ENCODE data around the gene NRIP1.

The NRIP1 gene

DNA sequence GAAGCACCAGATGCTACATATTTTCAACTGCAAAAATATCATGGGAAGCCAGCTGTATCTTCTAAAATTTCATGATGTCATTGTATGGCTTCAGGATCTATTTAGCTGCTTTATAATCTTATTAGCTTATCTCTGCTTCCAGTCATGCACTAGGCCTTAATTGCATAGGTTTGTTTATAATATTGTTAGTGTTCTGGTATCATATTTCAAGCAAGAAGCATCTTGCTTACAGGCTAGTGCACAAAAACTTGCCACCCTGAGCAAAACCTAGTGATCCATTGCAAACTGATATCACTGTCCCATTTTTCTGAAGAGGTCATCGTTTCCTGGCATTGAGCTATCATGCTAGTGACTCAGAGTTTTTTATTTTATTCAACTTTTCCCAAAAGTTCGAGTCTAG lies 15.7 kb upstream of the NRIP1 start:
- no peak overlapping the region for H3K27ac Mint-ChIP-seq
- H3K27me3 Mint-ChIP-seq: peaks cover 1% of the 10 kb centered on the region
- no peaks in the 10 kb centered on the region for H3K36me3 Mint-ChIP-seq
- no peaks in the 10 kb centered on the region for H3K9me3 Mint-ChIP-seq
- no peaks in the 10 kb centered on the region for H3K4me1 Mint-ChIP-seq
- H3K4me3 Mint-ChIP-seq: no peak overlapping the region

DNA sequence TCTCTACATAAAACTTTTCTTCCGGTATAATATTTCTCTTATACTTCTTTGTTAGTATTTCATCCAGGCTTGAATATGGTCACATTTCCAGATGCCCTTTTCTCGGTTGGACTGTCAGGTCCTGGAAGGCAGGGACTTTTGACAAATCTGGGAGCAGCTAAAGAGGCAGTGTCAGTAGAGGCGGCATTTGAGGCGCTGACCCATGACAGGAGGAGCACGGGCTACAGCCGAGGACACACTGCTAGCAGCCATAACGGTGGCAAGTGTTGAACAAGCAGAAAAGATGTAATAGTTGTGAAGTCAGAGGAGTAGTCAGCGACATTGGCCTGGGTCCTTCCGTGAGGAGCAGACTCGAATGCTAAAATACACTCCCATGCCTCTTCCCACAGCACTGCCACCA lies 14.5 kb upstream of the NRIP1 start:
- H3K27ac Mint-ChIP-seq: no peak overlapping the region
- H3K4me3 Mint-ChIP-seq: no peak overlapping the region
- H3K9me3 Mint-ChIP-seq: no peaks in the 10 kb centered on the region
- no peaks in the 10 kb centered on the region for H3K27me3 Mint-ChIP-seq
- H3K4me1 Mint-ChIP-seq: no peaks in the 10 kb centered on the region
- no peaks in the 10 kb centered on the region for H3K36me3 Mint-ChIP-seq

DNA sequence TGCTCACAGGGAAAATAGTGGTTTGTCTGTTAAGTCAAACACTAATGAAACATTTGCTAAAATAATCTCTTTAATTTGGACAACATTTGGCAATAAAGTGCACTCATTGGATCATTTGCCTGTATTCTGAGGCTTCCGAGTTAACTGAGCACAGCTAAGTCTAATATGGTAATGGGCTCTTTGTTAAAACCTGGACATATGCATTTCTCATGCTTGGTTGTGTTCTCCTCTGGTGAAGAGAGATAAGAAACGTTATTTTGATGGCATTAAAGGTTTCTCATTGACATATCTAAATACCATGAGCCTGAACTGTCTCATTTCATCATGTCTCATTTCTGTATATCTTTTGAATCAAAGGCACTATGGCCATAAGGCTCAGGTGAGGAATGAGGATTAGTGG lies 13.4 kb upstream of the NRIP1 start:
- no peaks in the 10 kb centered on the region for H3K9me3 Mint-ChIP-seq
- H3K27ac Mint-ChIP-seq: no peak overlapping the region
- no peaks in the 10 kb centered on the region for H3K36me3 Mint-ChIP-seq
- H3K4me3 Mint-ChIP-seq: no peak overlapping the region
- no peaks in the 10 kb centered on the region for H3K4me1 Mint-ChIP-seq
- no peaks in the 10 kb centered on the region for H3K27me3 Mint-ChIP-seq

DNA sequence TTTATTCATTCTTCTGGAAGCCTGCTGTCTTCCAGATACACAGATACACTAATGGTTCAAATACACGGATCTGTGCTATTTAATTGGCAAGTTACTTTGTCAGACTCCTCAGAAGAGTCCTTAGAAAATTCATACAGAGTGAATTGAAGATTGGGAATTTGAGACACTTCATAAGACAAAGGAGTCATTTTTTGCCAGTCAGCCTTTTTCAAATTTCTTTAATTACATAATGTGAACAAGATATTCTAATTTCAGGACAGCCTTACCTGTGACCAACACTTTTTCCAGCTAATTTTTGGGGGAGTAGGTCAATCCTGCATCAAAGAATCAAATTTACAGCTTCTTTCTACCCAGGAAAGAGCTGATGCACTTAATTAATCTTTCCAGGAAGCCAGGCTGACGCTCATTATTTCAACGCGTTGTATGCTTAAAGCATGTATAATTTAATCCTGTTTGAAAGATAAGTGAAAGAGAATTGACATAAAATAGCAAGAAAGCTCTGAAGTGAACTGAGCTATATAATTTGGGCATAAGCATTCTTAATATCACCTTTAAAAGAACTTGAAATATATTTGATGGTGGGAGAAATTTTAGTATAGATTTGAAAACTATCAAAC lies 12.8 kb upstream of the NRIP1 start:
- no peaks in the 10 kb centered on the region for H3K4me1 Mint-ChIP-seq
- H3K27ac Mint-ChIP-seq: no peak overlapping the region
- no peak overlapping the region for H3K4me3 Mint-ChIP-seq
- no peaks in the 10 kb centered on the region for H3K27me3 Mint-ChIP-seq
- H3K36me3 Mint-ChIP-seq: no peaks in the 10 kb centered on the region
- H3K9me3 Mint-ChIP-seq: no peaks in the 10 kb centered on the region

DNA sequence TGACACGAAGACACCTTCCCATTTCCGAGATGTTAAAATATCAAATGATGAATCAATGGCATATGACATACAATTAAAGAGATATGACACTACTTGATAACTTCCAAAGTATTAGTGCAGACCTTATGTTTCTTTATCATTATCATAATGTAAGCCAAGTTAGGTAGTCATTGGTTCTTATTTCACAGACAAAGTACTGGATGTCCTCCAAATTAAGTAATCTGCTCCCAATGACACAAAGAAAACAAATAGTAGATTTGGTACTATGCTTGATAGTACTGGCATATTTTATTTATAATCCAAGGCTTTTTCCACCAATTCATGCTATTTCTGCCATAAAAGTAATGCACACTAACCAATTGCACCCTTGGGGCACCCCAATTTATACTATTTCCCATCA lies 11.9 kb upstream of the NRIP1 start:
- Mint-ChIP-seq H3K36me3 (no peaks in the 10 kb centered on the region), H3K4me1 (no peaks in the 10 kb centered on the region), H3K27me3 (no peaks in the 10 kb centered on the region), H3K27ac (no peak overlapping the region), H3K4me3 (no peak overlapping the region), H3K9me3 (no peaks in the 10 kb centered on the region)

DNA sequence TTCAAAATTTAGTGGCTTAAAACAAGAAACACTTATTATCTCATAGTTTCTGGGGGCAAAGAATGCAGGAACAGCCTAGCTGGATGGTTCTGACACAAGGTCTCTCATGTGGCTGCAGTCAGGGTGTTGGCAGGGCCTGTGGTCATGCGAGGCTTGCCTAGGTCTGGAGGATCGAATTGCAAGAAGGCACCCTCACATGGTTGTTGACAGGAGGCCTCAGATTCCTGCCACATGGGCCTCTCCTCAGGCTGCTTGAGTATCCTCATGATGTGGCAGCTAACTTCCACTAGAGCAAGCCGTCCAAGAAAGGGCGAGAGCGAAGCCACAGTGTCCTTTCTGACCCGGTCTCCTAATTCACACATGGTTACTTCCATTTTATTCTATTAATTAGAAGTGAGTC lies 6.2 kb upstream of the NRIP1 start:
- Mint-ChIP-seq H3K27me3 (no peaks in the 10 kb centered on the region), H3K27ac (no peak overlapping the region), H3K9me3 (no peaks in the 10 kb centered on the region), H3K4me1 (peaks cover 4% of the 10 kb centered on the region), H3K36me3 (no peaks in the 10 kb centered on the region), H3K4me3 (no peak overlapping the region)

DNA sequence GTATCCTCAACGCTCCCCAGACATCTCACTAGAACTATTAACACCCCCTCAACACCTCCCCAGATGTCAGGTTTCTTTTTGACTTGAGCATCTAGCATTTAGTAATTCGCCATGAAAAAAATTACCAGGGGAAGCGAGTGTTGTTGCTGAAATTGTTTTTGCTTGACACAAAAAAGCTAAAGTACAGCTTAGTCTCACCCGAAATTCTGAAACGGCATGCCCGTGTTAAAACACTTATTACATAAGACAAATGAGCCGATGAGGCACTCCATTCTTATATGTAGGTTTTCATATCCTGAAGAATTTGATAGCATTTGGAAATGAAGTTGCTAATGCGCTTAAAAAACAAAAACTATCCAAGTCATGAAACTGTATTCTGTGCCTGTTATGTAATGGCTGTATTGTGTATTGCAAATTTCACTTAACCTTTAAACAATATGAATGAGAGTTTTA lies 1.3 kb upstream of the NRIP1 start:
- Mint-ChIP-seq H3K36me3 (peaks cover 4% of the 10 kb centered on the region), H3K27ac (peak overlapping the region; percentile 98), H3K27me3 (no peaks in the 10 kb centered on the region), H3K4me3 (peak overlapping the region; percentile 96), H3K9me3 (no peaks in the 10 kb centered on the region), H3K4me1 (peaks cover 28% of the 10 kb centered on the region)

DNA sequence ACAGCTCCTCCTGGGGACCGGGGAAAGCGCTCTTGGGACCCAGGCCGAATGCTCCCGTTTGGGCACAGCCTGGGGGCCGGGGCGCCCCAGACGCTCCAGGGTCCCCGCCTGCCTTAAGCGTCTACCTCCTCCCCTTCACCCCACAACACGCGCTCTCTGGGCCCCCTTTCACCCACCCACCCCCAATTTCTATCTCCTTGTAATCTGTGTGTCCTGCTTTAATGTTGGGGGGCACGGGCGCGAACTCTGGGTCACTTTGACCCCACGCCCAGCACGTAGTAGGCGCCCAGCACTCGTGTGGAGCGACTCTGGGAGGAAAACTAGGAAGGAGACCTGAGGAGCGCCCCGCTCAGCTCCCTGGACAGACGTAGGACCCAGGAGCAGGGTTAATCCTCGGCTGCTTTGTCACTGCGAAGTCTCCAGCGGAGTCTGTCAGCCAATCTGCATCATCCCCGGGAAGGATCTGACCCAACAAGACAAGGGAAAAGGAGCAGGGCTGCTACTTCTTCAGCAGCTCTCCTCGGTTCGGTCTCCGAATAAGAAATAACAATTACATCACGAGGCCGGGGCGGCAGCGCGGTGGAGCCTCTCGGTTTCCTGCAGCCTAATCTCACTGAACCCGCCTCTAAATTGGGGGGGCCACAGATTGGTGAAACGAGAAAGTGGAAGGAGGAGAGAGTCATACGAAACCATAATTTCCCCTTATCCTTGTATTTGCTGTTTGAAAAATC lies 757 bp upstream of the NRIP1 start:
- no peaks in the 10 kb centered on the region for H3K27me3 Mint-ChIP-seq
- H3K36me3 Mint-ChIP-seq: peaks cover 4% of the 10 kb centered on the region
- H3K27ac Mint-ChIP-seq: peak overlapping the region; percentile 98
- no peaks in the 10 kb centered on the region for H3K9me3 Mint-ChIP-seq
- H3K4me3 Mint-ChIP-seq: peak overlapping the region; percentile 96
- H3K4me1 Mint-ChIP-seq: peaks cover 34% of the 10 kb centered on the region

DNA sequence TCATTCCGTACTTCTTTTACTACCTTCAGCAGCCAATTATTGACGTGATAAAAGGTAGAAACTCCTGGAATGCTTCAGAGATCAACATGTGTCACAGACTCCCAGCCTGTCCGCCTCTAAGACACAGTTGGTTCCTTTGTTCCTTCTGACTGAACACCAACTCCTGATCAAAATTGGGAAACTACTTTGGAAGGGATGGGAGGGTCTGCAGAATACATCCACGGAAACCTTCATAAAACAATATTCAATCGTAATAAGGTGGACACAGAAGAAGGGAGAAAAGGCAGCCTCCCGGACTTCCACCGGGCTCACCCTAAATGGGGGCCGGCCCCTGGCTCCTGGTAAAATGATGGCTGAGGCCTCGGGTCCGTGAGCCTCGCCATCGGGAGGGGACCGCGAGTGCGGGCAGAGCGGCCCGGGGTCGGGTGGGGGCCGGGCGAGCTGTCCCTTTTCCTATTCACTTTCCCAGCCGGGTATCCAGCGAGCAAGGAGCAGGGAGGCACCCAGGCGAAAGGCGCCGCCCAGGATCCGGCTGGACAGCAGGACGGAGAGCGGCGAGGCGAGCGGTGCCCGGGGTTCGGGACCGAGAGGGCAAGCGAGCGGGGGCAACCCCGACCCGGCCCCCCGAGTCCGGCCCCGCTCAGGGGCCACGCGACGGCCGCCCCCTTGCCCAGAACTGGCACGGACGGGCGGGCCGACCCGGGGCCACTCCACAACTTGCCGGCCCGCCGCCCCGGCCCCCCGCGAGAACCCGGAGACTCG lies 805 bp downstream of the NRIP1 start:
- Mint-ChIP-seq H3K36me3 (peaks cover 4% of the 10 kb centered on the region), H3K9me3 (no peaks in the 10 kb centered on the region), H3K27ac (peak overlapping the region; percentile 100), H3K4me3 (peak overlapping the region; percentile 98), H3K27me3 (no peaks in the 10 kb centered on the region), H3K4me1 (peaks cover 50% of the 10 kb centered on the region)

DNA sequence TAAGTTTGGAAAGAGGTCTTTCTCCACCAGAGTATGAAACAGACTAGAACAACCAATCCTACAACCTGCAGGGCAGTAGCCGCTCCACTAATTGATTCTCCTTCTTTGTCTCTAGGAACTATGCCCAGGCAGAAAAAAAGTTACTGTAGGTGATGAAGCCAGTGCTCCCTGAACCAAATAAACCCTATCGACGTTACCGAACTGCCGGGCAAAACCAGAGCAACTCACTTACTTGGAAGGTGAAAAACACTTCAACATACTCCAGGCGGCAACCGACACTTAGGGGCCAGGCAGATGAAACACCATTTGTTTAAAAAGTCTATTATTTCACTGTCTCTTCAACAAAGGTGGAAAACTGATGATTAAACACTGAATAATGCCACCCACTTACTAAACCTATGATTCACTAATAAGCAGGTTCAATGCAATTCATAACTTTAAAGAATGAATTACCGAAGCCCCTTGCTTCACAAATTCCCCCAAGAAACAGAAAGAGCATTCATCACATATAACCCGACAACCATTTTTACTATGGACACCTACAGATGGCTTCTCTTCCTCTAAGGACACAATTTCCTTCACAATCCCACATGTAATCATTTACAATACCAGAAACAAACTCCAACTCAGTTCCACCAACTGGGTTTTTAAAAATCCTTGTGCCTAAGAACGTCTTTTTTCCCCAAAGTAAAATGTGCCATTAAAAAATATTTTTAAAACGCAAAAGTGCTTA lies 1.6 kb downstream of the NRIP1 start:
- Mint-ChIP-seq H3K27me3 (no peaks in the 10 kb centered on the region), H3K27ac (peak overlapping the region; percentile 100), H3K4me3 (peak overlapping the region; percentile 98), H3K36me3 (peaks cover 4% of the 10 kb centered on the region), H3K4me1 (peaks cover 57% of the 10 kb centered on the region), H3K9me3 (no peaks in the 10 kb centered on the region)

DNA sequence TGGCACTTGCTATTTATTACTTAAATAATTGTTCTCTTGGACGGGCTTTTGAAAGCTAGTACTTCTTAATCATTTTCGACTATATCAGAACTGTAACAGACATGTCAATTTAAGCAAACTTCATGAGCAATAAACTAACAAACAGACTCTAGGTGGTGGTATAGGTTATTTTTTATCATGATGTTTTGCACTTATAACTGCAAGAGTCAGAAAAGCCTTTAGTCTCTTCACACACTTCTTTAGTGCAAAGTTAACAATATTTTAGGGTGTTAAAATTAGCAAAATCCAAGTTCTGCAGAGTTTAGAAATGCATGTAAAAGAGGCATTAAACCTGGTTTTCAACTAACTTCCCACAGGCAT lies 2.2 kb downstream of the NRIP1 start:
- Mint-ChIP-seq H3K4me3 (peak overlapping the region; percentile 98), H3K27me3 (no peaks in the 10 kb centered on the region), H3K27ac (peak overlapping the region; percentile 100), H3K36me3 (peaks cover 4% of the 10 kb centered on the region), H3K9me3 (no peaks in the 10 kb centered on the region), H3K4me1 (peaks cover 63% of the 10 kb centered on the region)

DNA sequence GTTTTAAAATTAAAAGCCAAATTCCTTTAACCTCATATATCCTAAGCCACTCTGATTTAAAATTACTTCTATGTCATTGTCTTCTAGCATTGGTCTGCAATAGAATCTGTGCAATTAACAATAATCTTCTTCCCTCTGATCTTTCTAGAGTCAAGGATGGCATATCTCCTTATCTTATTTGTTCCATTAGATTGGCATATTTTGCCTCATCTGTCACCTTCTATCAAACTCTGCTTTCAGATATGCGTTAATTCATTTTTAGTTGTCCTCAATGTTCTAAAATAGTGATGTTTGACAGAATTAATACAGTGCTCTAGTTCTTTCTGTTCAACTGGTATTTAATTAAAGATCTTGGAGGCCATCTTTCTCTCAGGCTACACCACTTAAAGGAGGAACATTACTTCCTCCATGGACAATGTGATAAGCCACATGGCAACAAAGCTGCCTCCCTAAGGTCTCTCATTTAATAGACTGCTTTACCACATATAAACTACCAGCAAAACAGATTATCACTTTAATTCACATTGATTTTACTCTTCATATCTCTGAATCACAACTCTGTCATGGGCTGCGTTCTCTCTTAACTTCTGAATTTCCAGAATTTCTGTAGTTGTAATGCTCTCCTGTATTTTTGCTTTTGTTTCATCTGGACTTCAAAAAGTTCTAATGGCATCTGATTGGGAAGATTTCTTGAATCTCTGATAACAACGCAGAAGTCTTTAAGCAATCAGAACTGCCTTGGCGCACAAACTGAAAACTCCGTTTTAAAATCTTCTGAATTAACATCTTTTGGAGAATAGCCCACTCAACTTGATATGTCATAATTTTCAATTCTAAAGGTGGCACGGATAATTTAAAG lies 2.8 kb downstream of the NRIP1 start:
- Mint-ChIP-seq H3K27ac (peak overlapping the region; percentile 100), H3K27me3 (no peaks in the 10 kb centered on the region), H3K4me3 (peak overlapping the region; percentile 98), H3K9me3 (no peaks in the 10 kb centered on the region), H3K4me1 (peaks cover 66% of the 10 kb centered on the region), H3K36me3 (peaks cover 4% of the 10 kb centered on the region)

DNA sequence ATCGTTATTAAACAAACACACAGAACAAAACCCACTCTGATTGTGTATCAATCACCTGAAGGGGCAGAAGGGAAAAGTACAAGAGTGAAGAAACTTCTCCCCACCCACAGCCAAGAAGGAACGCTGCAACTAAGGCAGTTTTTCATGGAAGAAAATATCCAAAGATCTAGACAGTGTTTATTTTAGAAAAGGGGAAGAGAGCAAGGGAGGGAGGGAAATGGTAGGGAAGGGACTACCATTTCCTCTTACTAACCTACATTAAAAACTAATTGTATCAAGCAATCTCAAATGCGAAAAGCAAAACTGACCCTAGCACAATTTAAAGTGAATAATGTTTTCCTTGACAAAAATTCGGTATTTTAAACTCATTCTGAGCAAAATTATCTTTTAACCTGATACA lies 3.5 kb downstream of the NRIP1 start:
- Mint-ChIP-seq H3K4me1 (peaks cover 72% of the 10 kb centered on the region), H3K9me3 (no peaks in the 10 kb centered on the region), H3K27ac (peak overlapping the region; percentile 100), H3K27me3 (no peaks in the 10 kb centered on the region), H3K4me3 (peak overlapping the region; percentile 98), H3K36me3 (peaks cover 4% of the 10 kb centered on the region)

DNA sequence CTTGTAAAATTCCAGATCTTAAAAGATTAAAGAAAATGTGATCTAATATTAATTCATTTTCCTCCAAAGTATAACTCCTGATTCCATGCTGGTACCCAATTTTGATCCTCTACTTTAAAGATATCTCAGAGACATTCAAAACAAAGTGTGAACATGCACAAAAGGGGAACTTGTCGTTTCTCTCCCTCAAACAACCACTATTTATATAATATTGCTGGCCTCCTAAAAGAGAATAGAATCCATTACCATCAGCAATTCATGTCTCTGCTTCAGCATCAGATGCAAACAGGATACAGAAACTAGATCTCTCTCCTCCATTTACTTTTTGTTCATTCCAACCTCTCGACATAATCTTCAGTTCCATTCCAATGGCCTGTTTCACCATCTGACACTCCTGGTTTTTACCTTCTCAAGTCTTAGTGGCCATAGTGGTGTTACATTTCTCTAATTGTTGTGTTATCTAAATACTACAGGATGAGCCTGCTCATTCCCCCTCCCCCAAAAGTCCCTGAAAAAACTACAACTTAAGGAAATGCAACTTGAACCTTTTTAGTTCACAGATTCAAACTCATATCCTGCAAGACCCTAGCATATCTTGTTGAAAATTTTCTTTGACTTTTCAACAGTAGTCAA lies 4.1 kb downstream of the NRIP1 start:
- H3K9me3 Mint-ChIP-seq: no peaks in the 10 kb centered on the region
- peak overlapping the region; percentile 100 for H3K27ac Mint-ChIP-seq
- H3K36me3 Mint-ChIP-seq: peaks cover 5% of the 10 kb centered on the region
- H3K4me3 Mint-ChIP-seq: peak overlapping the region; percentile 98
- H3K4me1 Mint-ChIP-seq: peaks cover 79% of the 10 kb centered on the region
- H3K27me3 Mint-ChIP-seq: no peaks in the 10 kb centered on the region
